HCT116 (cell line): ENCODE data around the gene ZC3H12C. TPM values are rescaled to one million over a fixed set of nuclear protein-coding genes. Genes with fewer than 3 reads are reported as not detected.

Experiments used
- ATAC-seq: fragments of 200-7000 bp; cut with Tn5 transposase; 2 replicates; pipeline ENCODE4 v1.9.1; 2020; ENCODE audit warnings: mild to moderate bottlenecking, moderate library complexity
- BruUV-seq: library from RNA; stranded (reverse); fragments of 400-500 nt; replicated peaks from 2 replicates; lab custom pipeline; 2021; lab: Mats Ljungman, UMichigan
- CTCF ChIA-PET: fragments of 300-600 bp; sonication (Branson Sonifier 250); formaldehyde crosslinking; loops from one replicate; lab custom pipeline; 2021; ENCODE audit warnings: antibody characterized with exemption; lab: Charles Lee
- POLR2A ChIA-PET: fragments of 300-600, 350-600 bp; sonication (Branson Sonifier 250); formaldehyde crosslinking; loops from one replicate; lab custom pipeline; 2021; ENCODE audit warnings: antibody characterized with exemption; lab: Charles Lee
- RAD21 ChIA-PET, 2 experiments: fragments of 300-600 bp; sonication (Branson Sonifier 250); formaldehyde crosslinking; loops; one replicate each; lab custom pipeline; 2023; ENCODE audit warnings: low total read pairs in 2 of 2; ENCODE audit not compliant: uncharacterized antibody in 2 of 2, unreplicated experiment in 2 of 2, low non-redundant PET in 1 of 2; lab: Charles Lee
- DNase-seq: peaks from one replicate; pipeline ENCODE4 v3.0.0-alpha.2; 2010; ENCODE audit warnings: low read depth, low spot score
- H2AFZ ChIP-seq: fragments of 200-600 bp; shearing (Covaris generic), sonication (generic); 2 replicates; pipeline ENCODE4 v1.6.1; 2017; ENCODE audit warnings: low read depth, mixed run types, mixed read lengths, antibody characterized with exemption, low read length; ENCODE audit not compliant: poor library complexity, severe bottlenecking
- H3K27ac ChIP-seq: 2 replicates; pipeline ENCODE4 v1.5.1; 2012; ENCODE audit warnings: low read depth, low read length
- H3K27me3 ChIP-seq: fragments of 200-600 bp; sonication (generic); 2 replicates; pipeline ENCODE4 v1.6.1; 2016; ENCODE audit warnings: mixed run types, low read length, mixed read lengths; ENCODE audit not compliant: insufficient read depth
- H3K36me3 ChIP-seq, 2 experiments: fragments of 200-500 bp in 1 of 2; fragments of 200-600 bp in 1 of 2; sonication (Bioruptor generic) in 1 of 2; sonication (generic) in 1 of 2; 2 replicates each; pipeline versions ENCODE4 v1.5.1 to v1.6.1; 2014 to 2016; ENCODE audit warnings: low read length in 2 of 2, inconsistent platforms in 1 of 2, mixed read lengths in 1 of 2, mixed run types in 1 of 2; ENCODE audit not compliant: insufficient read depth in 2 of 2, control insufficient read depth in 1 of 2
- H3K4me1 ChIP-seq, 2 experiments: fragments of 200-600 bp in 1 of 2; sonication (generic) in 1 of 2; 2 replicates each; pipeline versions ENCODE4 v1.5.1 to v1.6.1; 2012 to 2017; ENCODE audit warnings: low read length in 2 of 2, inconsistent platforms in 1 of 2, mild to moderate bottlenecking in 1 of 2, mixed read lengths in 1 of 2, mixed run types in 1 of 2, moderate library complexity in 1 of 2; ENCODE audit not compliant: insufficient read depth in 2 of 2, control insufficient read depth in 1 of 2
- H3K4me2 ChIP-seq: fragments of 200-600 bp; sonication (generic); 2 replicates; pipeline ENCODE4 v1.6.1; 2017; ENCODE audit warnings: mixed run types, low read length, mixed read lengths
- H3K4me3 ChIP-seq, 2 experiments: fragments of 200-600 bp in 1 of 2; sonication (generic) in 1 of 2; replicated peaks in 1 of 2; 2 replicates each; pipeline ENCODE4 v1.5.1; 2011 to 2016; ENCODE audit warnings: low read length in 2 of 2, control low read depth in 1 of 2, low read depth in 1 of 2, mild to moderate bottlenecking in 1 of 2, mixed read lengths in 1 of 2, mixed run types in 1 of 2
- H3K79me2 ChIP-seq: fragments of 200-600 bp; sonication (generic); 2 replicates; pipeline ENCODE4 v1.6.1; 2017; ENCODE audit warnings: mild to moderate bottlenecking, mixed run types, low read length, moderate library complexity, mixed read lengths; ENCODE audit not compliant: insufficient read depth
- H3K9ac ChIP-seq: fragments of 200-600 bp; sonication (generic); 2 replicates; pipeline ENCODE4 v1.6.1; 2016; ENCODE audit warnings: low read length, mixed read lengths
- H3K9me2 ChIP-seq: fragments of 200-600 bp; sonication (generic), shearing (Covaris generic); 2 replicates; pipeline ENCODE4 v1.6.1; 2017; ENCODE audit warnings: mixed run types, mild to moderate bottlenecking, moderate library complexity; ENCODE audit not compliant: insufficient read depth
- H3K9me3 ChIP-seq, 2 experiments: fragments of 200-500 bp in 1 of 2; fragments of 200-600 bp in 1 of 2; sonication (Bioruptor generic) in 1 of 2; sonication (generic) in 1 of 2; 2 replicates each; pipeline ENCODE4 v1.6.1; 2014 to 2017; ENCODE audit warnings: low read length in 2 of 2, mixed read lengths in 2 of 2, inconsistent platforms in 1 of 2, low read depth in 1 of 2, mild to moderate bottlenecking in 1 of 2, mixed run types in 1 of 2, moderate library complexity in 1 of 2; ENCODE audit not compliant: control insufficient read depth in 1 of 2, insufficient read depth in 1 of 2
- H4K20me1 ChIP-seq: fragments of 200-600 bp; sonication (generic), shearing (Covaris generic); 2 replicates; pipeline ENCODE4 v1.6.1; 2017; ENCODE audit warnings: mixed run types, mild to moderate bottlenecking, moderate library complexity; ENCODE audit not compliant: insufficient read depth
- EZH2 ChIP-seq: fragments of 200-600 bp; sonication (generic); IDR thresholded peaks from 2 replicates; pipeline ENCODE4 v1.6.1; 2017; ENCODE audit warnings: antibody characterized with exemption, mixed run types
- JUND ChIP-seq: IDR thresholded peaks from 2 replicates; pipeline ENCODE4 v1.6.1; 2012
- POLR2AphosphoS5 ChIP-seq: IDR thresholded peaks from 2 replicates; pipeline ENCODE4 v1.6.1; 2011; ENCODE audit warnings: mild to moderate bottlenecking, low read depth, low read length, moderate library complexity
- RAD21 ChIP-seq: IDR thresholded peaks from 2 replicates; pipeline ENCODE4 v1.6.1; 2012; ENCODE audit warnings: low read depth, mild to moderate bottlenecking
- SIN3A ChIP-seq: IDR thresholded peaks from 2 replicates; pipeline ENCODE4 v1.6.1; 2012; ENCODE audit warnings: low read depth
- SP1 ChIP-seq: IDR thresholded peaks from 2 replicates; pipeline ENCODE4 v1.6.1; 2012; ENCODE audit warnings: low read depth
- TCF7L2 ChIP-seq: IDR thresholded peaks from 2 replicates; pipeline ENCODE4 v1.7.0; 2011; ENCODE audit warnings: borderline replicate concordance, inconsistent platforms; ENCODE audit not compliant: insufficient read depth, insufficient read length; ENCODE audit errors: extremely low read depth
- YY1 ChIP-seq: IDR thresholded peaks from 2 replicates; pipeline ENCODE4 v1.6.1; 2011; ENCODE audit warnings: low read length, low read depth, moderate library complexity, mild to moderate bottlenecking; ENCODE audit not compliant: insufficient replicate concordance; ENCODE audit errors: extremely low read depth
- ZNF274 ChIP-seq: fragments of 200-500 bp; sonication (Bioruptor generic); IDR thresholded peaks from 2 replicates; pipeline ENCODE4 v1.6.1; 2014; ENCODE audit warnings: mild to moderate bottlenecking, low read depth, low read length, inconsistent platforms
- intact Hi-C: fragments of 100-400 bp; cut with micrococcal nuclease; formaldehyde crosslinking; loops from 2 replicates; pipeline ENCODE4 v1.10.0; 2022
- total RNA-seq: library from RNA; stranded (reverse); gene quantifications from one replicate; pipeline ENCODE4 v1.2.1, GENCODE V29; 2021; ENCODE audit not compliant: unreplicated experiment
- TF ChIP-seq, protein P1 (sequence below): IDR thresholded peaks from 2 replicates; pipeline ENCODE4 v1.6.1; 2012
- TF ChIP-seq, protein P2 (sequence below), 3 experiments: fragments of 200-600 bp in 1 of 3; sonication (generic) in 1 of 3; IDR thresholded peaks in 2 of 3; conservative IDR thresholded peaks in 1 of 3; 2 replicates each; pipeline ENCODE4 v1.5.1; 2012 to 2017; ENCODE audit warnings: low read depth in 2 of 3, low read length in 2 of 3, antibody characterized with exemption in 1 of 3, borderline replicate concordance in 1 of 3, control low read depth in 1 of 3, mild to moderate bottlenecking in 1 of 3, mixed read lengths in 1 of 3, mixed run types in 1 of 3, moderate library complexity in 1 of 3; ENCODE audit not compliant: insufficient read depth in 1 of 3

Gene ZC3H12C
- total RNA-seq, 1 experiment from 2014 or later = 10.2 TPM

DNA sequence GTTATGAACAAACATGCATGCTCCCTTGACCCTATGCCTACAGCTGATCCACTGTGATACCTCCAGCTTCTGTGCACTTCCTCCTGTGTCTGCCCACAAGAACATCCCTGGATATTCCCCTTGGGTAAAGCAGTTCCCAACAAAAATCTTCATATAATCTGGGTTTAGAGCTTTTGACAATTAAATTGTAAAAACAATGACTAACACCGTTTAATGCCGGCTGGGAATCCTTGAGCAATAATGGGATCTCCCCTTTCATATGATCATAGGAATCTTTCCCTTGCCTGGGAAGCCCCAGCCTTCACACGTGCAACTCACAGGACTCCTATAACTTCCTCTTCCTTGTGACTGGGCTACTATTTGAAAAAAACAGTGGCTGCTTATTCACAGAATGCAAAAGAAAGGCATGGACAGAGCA lies 6.3 kb upstream of the ZC3H12C start:
- no peaks in the 10 kb centered on the region for H3K36me3 ChIP-seq
- H3K9me2 ChIP-seq = no peaks in the 10 kb centered on the region
- H3K4me3 ChIP-seq = no peak overlapping the region
- H3K27ac ChIP-seq = no peak overlapping the region
- intact Hi-C loops = no loop called here
- TF ChIP-seq JUND (no peak), SP1 (no peak), SIN3A (no peak), TCF7L2 (no peak), ZNF274 (no peak), YY1 (no peak), EZH2 (no peak), RAD21 (no peak), POLR2AphosphoS5 (no peak)
- TF ChIP-seq, protein P1, sequence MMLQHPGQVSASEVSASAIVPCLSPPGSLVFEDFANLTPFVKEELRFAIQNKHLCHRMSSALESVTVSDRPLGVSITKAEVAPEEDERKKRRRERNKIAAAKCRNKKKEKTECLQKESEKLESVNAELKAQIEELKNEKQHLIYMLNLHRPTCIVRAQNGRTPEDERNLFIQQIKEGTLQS = no peak
- TF ChIP-seq, protein P2, sequence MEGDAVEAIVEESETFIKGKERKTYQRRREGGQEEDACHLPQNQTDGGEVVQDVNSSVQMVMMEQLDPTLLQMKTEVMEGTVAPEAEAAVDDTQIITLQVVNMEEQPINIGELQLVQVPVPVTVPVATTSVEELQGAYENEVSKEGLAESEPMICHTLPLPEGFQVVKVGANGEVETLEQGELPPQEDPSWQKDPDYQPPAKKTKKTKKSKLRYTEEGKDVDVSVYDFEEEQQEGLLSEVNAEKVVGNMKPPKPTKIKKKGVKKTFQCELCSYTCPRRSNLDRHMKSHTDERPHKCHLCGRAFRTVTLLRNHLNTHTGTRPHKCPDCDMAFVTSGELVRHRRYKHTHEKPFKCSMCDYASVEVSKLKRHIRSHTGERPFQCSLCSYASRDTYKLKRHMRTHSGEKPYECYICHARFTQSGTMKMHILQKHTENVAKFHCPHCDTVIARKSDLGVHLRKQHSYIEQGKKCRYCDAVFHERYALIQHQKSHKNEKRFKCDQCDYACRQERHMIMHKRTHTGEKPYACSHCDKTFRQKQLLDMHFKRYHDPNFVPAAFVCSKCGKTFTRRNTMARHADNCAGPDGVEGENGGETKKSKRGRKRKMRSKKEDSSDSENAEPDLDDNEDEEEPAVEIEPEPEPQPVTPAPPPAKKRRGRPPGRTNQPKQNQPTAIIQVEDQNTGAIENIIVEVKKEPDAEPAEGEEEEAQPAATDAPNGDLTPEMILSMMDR (IDR thresholded peaks at IDR 0.05 in 2 of 3, conservative IDR thresholded peaks at IDR 0.05 in 1 of 3; ENCODE audit: borderline replicate concordance in 1 of 3, insufficient read depth in 1 of 3, low read depth in 2 of 3, low read length in 2 of 3) = no peak
- TF ChIP-seq, all 23 proteins: peak for 0
- Histone ChIP-seq H3K27me3 (no peaks in the 10 kb centered on the region), H2AFZ (no peak overlapping the region), H3K4me2 (no peak overlapping the region), H3K9ac (no peak overlapping the region), H3K9me3 (no peaks in the 10 kb centered on the region), H4K20me1 (no peaks in the 10 kb centered on the region), H3K4me1 (peaks cover 4 to 6% of the 10 kb centered on the region in 2 experiments; a peak in 3 of 4 replicates), H3K79me2 (no peaks in the 10 kb centered on the region)
- no peak for DNase-seq
- ATAC-seq = no peak
- BruUV-seq = no TSS peak
- POLR2A ChIA-PET = no interaction called here
- CTCF ChIA-PET = no interaction called here
- RAD21 ChIA-PET = no interaction called here
